GM06990 (cell line): ENCODE data around the gene BMS1.
"Not testable (repeated sequence)": the region's sequence is repeated elsewhere in the genome, so short reads cannot be mapped to it uniquely, and the experiment has no call there.

ENCODE experiments used
- DNase-seq: peaks from one replicate; pipeline ENCODE4 v3.0.0-alpha.2; 2011; ENCODE audit not compliant: insufficient read length; ENCODE audit errors: extremely low read depth
- H3K27me3 ChIP-seq: replicated peaks from 2 replicates; pipeline ENCODE4 v1.6.0; 2011; ENCODE audit warnings: low read length; ENCODE audit not compliant: control insufficient read depth, insufficient read depth
- H3K36me3 ChIP-seq: 2 replicates; pipeline ENCODE4 v1.5.1; 2011; ENCODE audit warnings: low read length; ENCODE audit not compliant: control insufficient read depth, insufficient read depth
- H3K4me3 ChIP-seq: replicated peaks from 2 replicates; pipeline ENCODE4 v1.5.1; 2011; ENCODE audit warnings: low read depth, mild to moderate bottlenecking, control low read depth, low read length
- CTCF ChIP-seq: IDR thresholded peaks from 2 replicates; pipeline ENCODE4 v1.5.1; 2011; ENCODE audit warnings: low read length, control low read depth, mild to moderate bottlenecking, inconsistent platforms; ENCODE audit not compliant: insufficient read depth, poor library complexity, severe bottlenecking

The BMS1 gene

GRCh38 chr10:42850931-42851330, 68.3 kb downstream of the BMS1 start:
- TF ChIP-seq CTCF = no peak
- Histone ChIP-seq H3K4me3 (no peak overlapping the region), H3K27me3 (no peaks in the 10 kb centered on the region; the same call in 1 of the 2 replicates), H3K36me3 (no peaks in the 10 kb centered on the region)
- DNase-seq = no peak

- Histone ChIP-seq H3K36me3 (no peaks in the 10 kb centered on the region), H3K27me3 (no peaks in the 10 kb centered on the region; the same call in 1 of the 2 replicates), H3K4me3 (no peak overlapping the region)
- no peak for TF ChIP-seq CTCF
- no peak for DNase-seq
These were observed 76.7 kb downstream of the BMS1 start for GRCh38 chr10:42859256-42859655.

GRCh38 chr10:42860016-42860415, 77.4 kb downstream of the BMS1 start:
- H3K4me3 ChIP-seq, H3K36me3 ChIP-seq, H3K27me3 ChIP-seq, DNase-seq: not testable (repeated sequence)

- H3K36me3 ChIP-seq, DNase-seq, H3K27me3 ChIP-seq, H3K4me3 ChIP-seq: not testable (repeated sequence)
These were observed 80.2 kb downstream of the BMS1 start for GRCh38 chr10:42862801-42863200.

GRCh38 chr10:42864575-42864974, 82.0 kb downstream of the BMS1 start:
- Histone ChIP-seq H3K4me3 (no peak overlapping the region), H3K36me3 (no peaks in the 10 kb centered on the region), H3K27me3 (no peaks in the 10 kb centered on the region; the same call in 1 of the 2 replicates)
- DNase-seq = no peak
- TF ChIP-seq CTCF = peak; percentile 29

GRCh38 chr10:42865716-42866114, 83.1 kb downstream of the BMS1 start:
- Histone ChIP-seq H3K4me3 (no peak overlapping the region), H3K36me3 (no peaks in the 10 kb centered on the region), H3K27me3 (no peaks in the 10 kb centered on the region; the same call in 1 of the 2 replicates)
- TF ChIP-seq CTCF = no peak
- DNase-seq = no peak
